Measurements from ENCODE around the gene METTL15.

- no peak for TF ChIP-seq CTCF (IDR thresholded peaks at IDR 0.05)
- no peak for TF ChIP-seq EZH2 (IDR thresholded peaks at IDR 0.05; ENCODE audit: borderline replicate concordance, insufficient read depth, low read depth, low read length, poor library complexity, severe bottlenecking)
These were observed 21.6 kb upstream of the METTL15 start for GRCh38 chr11:28086569-28086968.
